GM18861 (cell line): ENCODE data around the gene LILRB2.
"Not testable (repeated sequence)": the region's sequence is repeated elsewhere in the genome, so short reads cannot be mapped to it uniquely, and the experiment has no call there.

ENCODE experiments used
- ATAC-seq: cut with Tn5 transposase; IDR thresholded peaks from one replicate; pipeline ENCODE4 v1.9.1; 2021; ENCODE audit not compliant: unreplicated experiment

LILRB2 gene

DNA sequence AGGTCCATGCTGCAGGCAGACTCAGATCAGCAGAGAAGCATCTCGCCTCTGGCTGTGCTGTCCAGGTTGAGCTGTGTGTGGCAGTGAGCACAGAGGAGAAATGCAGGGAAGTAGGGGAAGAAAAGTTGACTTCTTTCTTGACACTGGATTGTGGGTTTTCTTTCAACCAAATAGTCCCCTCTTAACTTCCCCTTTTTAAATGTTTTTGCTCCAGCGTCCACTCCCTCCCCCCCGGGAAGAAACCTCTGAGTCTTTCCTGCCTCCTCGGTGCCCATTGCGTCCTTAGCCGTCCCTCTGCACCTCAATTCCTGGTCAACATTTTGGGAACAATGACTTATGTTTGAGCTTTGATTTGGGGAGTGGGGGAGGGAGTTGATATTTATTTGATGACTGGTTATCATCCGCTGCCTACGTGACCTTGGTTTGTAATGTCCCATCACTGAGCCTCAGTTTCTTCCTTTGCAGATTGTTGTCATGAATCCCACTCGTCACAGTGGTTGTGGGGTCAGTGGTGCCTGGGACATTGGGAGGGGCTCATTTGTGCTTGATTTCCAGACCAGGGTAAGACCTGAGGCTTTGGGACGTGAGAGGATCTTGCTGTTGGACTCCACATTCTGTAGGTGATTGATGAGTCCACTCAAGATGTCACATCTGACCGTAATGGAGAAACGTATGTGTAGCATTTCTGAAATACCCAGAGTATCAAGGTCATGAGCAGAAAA lies at the start of gene LILRB2:
TSS of gene LILRB2 (minus strand) at position 104 of the 722 bp plus-strand sequence. CDS start 614 bp downstream, outside the sequence.
- no peak for ATAC-seq

DNA sequence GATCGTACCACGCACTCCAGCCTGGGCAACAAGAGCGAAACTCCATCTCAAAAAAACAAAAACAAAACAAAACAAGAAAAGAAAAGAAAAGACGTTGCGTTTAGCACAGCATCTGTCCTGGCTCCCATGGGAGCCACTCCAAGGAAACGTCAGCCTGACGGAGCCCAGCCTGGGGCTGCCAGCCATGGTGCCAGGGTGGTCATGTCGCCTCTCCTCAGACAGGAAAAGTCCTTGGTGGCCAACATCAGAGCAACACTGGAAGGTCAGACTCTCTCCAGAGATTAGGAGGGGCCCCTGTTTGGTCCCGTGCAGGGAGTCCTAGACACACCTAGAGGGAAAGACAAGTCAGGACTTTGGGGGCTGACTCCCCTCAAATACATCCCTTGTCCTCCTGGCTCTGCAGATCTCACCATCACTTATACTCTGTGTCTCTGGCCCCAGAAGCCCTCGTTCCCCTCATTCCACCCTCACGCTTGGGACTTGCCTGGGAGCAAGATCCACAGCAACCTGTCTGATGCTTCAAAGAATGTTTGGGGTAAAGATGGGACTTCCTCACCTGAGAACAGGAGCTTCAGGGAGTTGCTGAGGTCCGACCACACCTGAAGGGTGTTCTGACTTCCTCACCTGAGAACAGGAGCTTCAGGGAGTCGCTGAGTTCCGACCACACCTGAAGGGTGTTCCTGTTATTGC lies 48.7 kb upstream of the LILRB2 start:
- no peak for ATAC-seq

GRCh38 chr19:54328781-54329180 lies 47.9 kb upstream of the LILRB2 start:
- ATAC-seq = not testable (repeated sequence)

DNA sequence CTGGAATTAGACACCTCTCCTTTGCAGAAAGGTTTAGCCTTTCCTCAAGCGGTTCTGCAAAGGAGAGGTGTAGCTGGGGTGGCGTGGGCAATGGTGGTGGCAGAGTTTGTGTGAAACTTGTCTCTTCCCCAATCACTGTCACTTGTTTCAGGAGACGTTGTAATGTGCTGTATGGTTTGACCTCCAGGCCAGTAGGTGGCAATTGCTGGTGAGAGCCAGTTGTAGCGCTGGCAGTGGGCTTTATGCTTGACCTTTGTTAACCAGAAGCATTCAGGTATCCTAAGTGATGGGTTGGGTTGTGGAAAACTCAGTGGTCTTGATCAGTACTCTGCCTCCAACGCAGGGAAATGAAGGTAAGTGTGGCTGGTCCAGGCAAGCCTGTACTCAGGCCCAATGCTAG lies 44.7 kb upstream of the LILRB2 start:
- no peak for ATAC-seq

DNA sequence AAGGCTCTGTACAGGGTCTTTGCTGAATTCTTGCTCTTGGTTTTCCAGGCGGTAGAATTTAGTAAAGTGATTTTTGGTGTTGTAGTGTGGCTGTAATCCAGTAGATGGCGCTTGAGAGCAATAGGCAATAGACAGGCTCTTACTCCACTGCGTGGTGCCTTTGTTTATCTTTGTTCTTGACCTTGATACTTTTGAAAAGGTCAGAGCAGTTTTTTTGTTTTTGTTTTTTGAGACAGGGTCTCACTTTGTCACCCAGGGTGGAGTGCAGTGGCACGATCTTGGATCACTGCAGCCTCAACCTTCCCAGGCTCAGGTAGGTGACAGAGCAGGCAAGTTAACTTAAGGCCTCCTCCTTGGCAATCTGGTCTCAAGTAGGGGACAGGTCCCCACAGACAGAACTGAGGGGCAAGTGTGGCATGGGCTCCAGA lies 44.3 kb upstream of the LILRB2 start:
- ATAC-seq = no peak

- ATAC-seq = no peak
Measured at GRCh38 chr19:54324071-54324470, 43.2 kb upstream of the LILRB2 start.

DNA sequence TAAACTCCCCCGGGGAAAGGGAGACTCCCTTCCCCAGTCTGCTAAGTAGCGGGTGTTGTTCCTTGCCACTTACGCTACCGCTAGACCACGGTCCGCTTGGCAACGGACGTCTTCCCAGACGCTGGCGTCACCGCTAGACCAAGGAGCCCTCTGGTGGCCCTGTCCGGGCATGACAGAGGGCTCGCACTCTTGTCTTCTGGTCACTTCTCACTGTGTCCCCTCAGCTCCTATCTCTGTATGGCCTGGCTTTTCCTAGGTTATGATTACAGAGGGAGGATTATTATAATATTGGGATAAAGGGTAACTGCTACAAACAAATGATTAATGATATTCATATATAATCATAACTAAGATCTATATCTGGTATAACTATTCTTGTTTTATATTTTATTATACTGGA lies 42.0 kb upstream of the LILRB2 start:
- not testable (repeated sequence) for ATAC-seq

DNA sequence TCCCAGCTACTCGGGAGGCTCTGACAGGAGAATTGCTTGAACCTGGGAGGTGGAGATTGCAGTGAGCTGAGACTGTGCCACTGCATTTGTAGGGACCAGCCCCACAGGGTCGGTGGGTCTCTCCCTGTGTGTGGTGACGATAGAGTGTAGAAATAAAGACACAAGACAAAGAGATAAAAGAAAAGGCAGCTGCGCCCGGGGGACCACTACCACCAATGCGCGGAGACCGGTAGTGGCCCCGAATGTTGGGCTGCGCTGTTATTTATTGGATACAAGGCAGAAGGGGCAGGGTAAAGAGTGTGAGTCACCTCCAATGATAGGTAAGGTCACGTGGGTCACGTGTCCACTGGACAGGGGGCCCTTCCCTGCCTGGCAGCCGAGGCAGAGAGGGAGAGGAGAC lies 41.4 kb upstream of the LILRB2 start:
- not testable (repeated sequence) for ATAC-seq

GRCh38 chr19:54319892-54320670 lies 39.2 kb upstream of the LILRB2 start:
- no peak for ATAC-seq

GRCh38 chr19:54319049-54319448 lies 38.1 kb upstream of the LILRB2 start:
- ATAC-seq = no peak

DNA sequence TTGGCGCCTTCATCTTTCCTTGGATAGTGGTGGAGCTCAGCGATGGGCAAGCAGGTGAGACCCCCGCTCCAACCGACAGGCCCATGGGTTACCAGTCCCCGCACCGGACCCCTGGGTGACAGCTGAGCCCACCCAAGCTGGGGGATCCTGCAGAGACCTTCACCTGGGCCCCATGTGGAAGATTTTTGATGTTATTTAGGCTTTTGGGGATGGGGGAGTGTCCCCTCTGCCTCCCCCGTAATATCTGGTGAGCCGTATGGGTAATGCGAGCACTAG lies 37.0 kb upstream of the LILRB2 start:
- ATAC-seq = no peak

- no peak for ATAC-seq
Measured at GRCh38 chr19:54317108-54317964, 36.4 kb upstream of the LILRB2 start.

DNA sequence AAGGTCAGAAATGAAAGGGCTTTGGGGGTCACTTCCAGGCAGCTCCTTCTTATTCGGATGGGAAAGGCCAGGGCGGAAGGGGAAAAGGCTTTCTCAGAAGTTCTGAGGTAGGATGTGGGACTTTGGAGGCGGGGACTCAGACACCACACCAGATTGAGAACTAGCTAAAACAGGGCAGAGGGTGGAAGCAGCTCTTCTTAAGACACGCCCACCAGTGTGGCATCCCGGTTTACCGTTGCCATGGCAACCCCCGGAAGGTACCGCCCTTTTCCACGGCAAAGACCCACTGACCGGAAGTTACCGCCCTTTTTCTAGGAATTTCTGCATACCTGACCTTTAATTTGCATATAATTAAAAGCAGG lies 35.8 kb upstream of the LILRB2 start:
- ATAC-seq = no peak

DNA sequence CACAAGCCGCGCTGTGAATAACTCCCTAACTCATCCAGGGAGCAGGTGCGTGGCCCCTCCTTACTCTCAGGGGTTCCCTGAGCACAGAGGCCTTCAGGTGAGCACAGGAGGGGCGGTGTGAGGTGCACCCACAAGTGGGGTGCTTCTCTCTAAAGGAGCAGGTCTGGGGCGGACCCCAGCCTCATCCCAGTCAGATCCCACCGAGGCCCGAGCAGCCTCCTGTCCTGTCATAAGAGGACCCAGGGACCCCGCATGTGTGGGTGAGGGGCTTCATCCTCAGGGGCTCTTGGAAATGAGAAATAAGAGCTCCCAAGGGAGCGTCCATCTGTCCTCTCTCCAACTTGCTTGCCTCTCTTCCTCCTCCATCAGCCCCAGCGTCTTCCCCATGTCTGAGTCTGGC lies 35.0 kb upstream of the LILRB2 start:
- ATAC-seq = no peak

DNA sequence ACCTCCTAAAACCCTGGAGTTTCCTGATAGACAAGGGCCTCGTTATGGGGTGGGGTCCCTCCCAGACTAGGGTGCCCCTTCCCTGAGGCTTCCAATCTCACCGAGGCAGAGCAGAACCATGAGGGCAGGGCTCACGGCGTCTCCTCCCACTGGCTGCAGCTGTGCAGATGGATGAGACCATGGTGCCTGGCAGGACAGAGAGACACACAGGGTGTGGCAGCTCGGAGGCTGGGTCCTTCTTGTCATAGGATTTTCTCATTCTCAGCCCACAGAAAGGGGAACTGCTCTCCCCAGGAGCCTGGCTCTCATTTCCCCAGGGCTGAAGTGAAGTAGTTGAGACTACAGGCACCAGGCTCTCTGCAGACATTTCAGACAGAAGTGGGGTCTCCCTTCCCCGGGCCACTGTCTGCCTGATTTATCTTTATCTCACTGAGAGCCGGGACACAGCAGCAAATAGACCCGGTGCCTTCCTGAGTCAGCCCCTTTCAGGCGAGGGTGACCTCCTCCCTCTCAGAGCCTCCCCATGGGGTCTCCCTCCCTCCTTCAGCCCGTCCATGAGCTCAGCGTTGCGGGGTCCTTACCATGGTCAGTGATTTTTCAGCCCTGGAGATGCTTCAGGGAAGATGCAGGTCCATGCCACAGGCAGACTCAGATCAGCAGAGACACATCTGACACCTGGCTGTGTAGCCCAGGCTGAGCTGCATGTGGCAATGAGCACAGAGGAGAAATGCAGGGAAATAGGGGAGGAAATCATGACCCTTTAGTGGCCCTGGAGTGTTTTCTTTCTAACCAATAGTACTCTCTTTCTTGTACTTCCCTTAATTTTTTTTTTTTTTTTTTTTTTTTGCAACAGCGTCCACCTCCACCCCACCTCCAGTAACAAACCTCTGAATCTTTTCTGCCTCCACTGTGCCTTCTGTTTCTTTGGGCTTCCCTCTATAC lies 31.8 kb upstream of the LILRB2 start, which contains the start of gene LILRA5:
TSS of gene LILRA5 (minus strand) at position 731 of the 942 bp plus-strand sequence. CDS start at position 584, 147 bp downstream.
- no peak for ATAC-seq

DNA sequence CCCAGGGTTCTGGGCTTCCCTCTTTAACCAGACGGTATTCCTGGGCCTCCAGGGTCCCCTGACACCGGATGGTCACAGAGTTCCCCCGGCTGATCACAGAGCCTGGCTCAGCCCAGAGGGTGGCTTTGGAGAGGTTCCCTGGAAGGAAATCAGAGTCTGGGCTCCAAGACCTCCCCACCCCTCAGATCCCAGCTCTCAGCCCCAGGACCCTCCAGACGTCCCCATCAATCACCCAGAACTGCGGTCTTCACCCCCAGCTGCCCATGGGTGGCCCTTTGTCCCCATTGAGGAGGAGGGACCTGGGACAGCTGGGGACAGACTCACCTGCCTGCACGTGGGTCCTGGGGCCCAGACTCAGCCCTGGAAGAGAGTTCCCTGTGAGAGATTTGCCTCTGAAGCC lies 31.1 kb upstream of the LILRB2 start:
- no peak for ATAC-seq

GRCh38 chr19:54311486-54311885 lies 30.6 kb upstream of the LILRB2 start:
- no peak for ATAC-seq

DNA sequence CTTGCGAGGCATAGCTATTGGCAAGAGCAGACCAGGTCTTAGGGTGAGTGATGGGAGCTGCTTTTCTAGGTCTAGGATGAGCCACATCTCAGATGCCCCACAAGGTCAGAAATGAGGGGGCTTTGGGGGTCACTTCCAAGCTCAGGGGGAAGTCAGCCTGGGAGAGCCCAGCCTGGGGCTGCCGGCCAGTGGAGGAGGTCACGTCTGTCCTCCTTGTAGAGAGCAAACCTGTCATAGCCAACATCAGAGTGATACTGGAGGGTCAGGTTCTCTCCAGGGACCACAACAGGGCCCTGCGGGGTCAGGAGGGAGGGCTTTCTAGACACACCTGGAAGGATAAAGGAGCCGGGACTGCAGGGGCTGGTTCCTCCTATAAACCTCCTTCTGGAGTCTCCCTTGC lies 29.6 kb upstream of the LILRB2 start:
- no peak for ATAC-seq

- ATAC-seq = no peak
Measured at GRCh38 chr19:54309811-54310210, 28.9 kb upstream of the LILRB2 start.
